ENCODE data around the gene PCDHGB1.

DNA sequence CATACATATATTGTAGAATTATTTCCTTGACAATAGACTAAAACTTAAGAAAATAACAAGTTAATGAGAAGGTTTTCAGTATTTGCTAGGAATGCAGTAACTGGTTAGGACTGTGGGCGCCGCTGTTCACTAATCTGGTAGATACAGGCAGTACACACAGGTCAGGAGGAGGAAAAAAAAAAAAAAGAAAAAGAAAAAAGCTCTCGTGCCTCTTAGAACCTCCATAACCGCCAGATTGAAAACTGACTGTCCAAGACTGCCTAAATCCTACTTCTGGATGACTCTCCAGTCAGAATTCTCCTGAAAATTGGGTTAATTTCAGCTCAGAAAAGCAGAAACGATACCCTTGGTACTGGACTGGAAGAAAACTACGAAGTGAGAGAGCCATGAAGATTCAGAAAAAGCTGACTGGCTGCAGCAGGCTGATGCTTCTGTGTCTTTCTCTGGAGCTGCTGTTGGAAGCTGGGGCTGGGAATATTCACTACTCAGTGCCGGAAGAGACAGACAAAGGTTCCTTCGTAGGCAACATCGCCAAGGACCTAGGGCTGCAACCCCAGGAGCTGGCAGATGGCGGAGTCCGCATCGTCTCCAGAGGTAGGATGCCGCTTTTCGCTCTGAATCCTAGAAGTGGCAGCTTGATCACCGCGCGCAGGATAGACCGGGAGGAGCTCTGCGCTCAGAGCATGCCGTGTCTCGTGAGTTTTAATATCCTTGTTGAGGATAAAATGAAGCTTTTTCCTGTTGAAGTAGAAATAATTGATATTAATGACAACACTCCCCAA, 19.4 kb upstream of the PCDHGB1 start, which contains the start of gene PCDHGA1:
- TF ChIP-seq, protein P1, sequence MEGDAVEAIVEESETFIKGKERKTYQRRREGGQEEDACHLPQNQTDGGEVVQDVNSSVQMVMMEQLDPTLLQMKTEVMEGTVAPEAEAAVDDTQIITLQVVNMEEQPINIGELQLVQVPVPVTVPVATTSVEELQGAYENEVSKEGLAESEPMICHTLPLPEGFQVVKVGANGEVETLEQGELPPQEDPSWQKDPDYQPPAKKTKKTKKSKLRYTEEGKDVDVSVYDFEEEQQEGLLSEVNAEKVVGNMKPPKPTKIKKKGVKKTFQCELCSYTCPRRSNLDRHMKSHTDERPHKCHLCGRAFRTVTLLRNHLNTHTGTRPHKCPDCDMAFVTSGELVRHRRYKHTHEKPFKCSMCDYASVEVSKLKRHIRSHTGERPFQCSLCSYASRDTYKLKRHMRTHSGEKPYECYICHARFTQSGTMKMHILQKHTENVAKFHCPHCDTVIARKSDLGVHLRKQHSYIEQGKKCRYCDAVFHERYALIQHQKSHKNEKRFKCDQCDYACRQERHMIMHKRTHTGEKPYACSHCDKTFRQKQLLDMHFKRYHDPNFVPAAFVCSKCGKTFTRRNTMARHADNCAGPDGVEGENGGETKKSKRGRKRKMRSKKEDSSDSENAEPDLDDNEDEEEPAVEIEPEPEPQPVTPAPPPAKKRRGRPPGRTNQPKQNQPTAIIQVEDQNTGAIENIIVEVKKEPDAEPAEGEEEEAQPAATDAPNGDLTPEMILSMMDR (IDR thresholded peaks at IDR 0.05), result no peak
- no peak for TF ChIP-seq POLR2AphosphoS5 (IDR thresholded peaks at IDR 0.05)
- TF ChIP-seq POLR2A (IDR thresholded peaks at IDR 0.05), result no peak
